MCF 10A (cell line): ENCODE measurements around the gene PPM1J. TPM values are rescaled to one million over a fixed set of nuclear protein-coding genes. Genes with fewer than 3 reads are reported as not detected.

Source experiments
- BruUV-seq: library from RNA; stranded (reverse); fragments of 400-500 nt; replicated peaks from 2 replicates; lab custom pipeline; 2021; lab: Mats Ljungman, UMichigan
- CTCF ChIA-PET: fragments of 300-600 bp; sonication (Branson Sonifier 250); formaldehyde crosslinking; extraction: SDS; loops from one replicate; lab custom pipeline; 2021; ENCODE audit warnings: antibody characterized with exemption, inconsistent platforms; lab: Yijun Ruan, JAX
- POLR2A ChIA-PET: fragments of 300-600, 350-650 bp; sonication (Branson Sonifier 250); formaldehyde crosslinking; extraction: SDS; loops from one replicate; lab custom pipeline; 2020; ENCODE audit warnings: antibody characterized with exemption, inconsistent platforms; lab: Yijun Ruan, JAX
- DNase-seq: peaks from one replicate; pipeline ENCODE4 v3.0.0-alpha.2; 2018; ENCODE audit not compliant: unreplicated experiment
- H3K27ac Mint-ChIP-seq: one replicate; pipeline ENCODE4 v1.8.0; 2022; ENCODE audit warnings: mild to moderate bottlenecking, low read depth, mixed read lengths; ENCODE audit not compliant: unreplicated experiment
- H3K27me3 Mint-ChIP-seq: one replicate; pipeline ENCODE4 v1.8.0; 2022; ENCODE audit warnings: mixed read lengths; ENCODE audit not compliant: insufficient read depth, unreplicated experiment
- H3K36me3 Mint-ChIP-seq: one replicate; pipeline ENCODE4 v1.8.0; 2022; ENCODE audit warnings: mild to moderate bottlenecking, moderate library complexity, mixed read lengths; ENCODE audit not compliant: insufficient read depth, unreplicated experiment
- H3K4me1 Mint-ChIP-seq: one replicate; pipeline ENCODE4 v1.8.0; 2022; ENCODE audit warnings: mixed read lengths; ENCODE audit not compliant: insufficient read depth, unreplicated experiment
- H3K4me3 Mint-ChIP-seq: one replicate; pipeline ENCODE4 v1.8.0; 2022; ENCODE audit warnings: mild to moderate bottlenecking, moderate library complexity, mixed read lengths; ENCODE audit not compliant: unreplicated experiment
- H3K9me3 Mint-ChIP-seq: one replicate; pipeline ENCODE4 v1.8.0; 2022; ENCODE audit warnings: mixed read lengths; ENCODE audit not compliant: unreplicated experiment
- intact Hi-C: fragments of 100-400 bp; cut with micrococcal nuclease; formaldehyde crosslinking; loops from 2 replicates; pipeline ENCODE4 v1.14.1; 2022
- total RNA-seq: library from RNA; stranded (reverse); gene quantifications from 2 replicates; pipeline ENCODE4 v1.2.3, GENCODE V29; 2022
- TF ChIP-seq, protein P1 (sequence below): fragments of 200-600 bp; IDR thresholded peaks from one replicate; pipeline ENCODE4 v1.8.0; 2022; ENCODE audit warnings: antibody characterized with exemption, mild to moderate bottlenecking; ENCODE audit not compliant: unreplicated experiment

PPM1J gene
- total RNA-seq, 1 experiment from 2014 or later, result 1.5 TPM

DNA sequence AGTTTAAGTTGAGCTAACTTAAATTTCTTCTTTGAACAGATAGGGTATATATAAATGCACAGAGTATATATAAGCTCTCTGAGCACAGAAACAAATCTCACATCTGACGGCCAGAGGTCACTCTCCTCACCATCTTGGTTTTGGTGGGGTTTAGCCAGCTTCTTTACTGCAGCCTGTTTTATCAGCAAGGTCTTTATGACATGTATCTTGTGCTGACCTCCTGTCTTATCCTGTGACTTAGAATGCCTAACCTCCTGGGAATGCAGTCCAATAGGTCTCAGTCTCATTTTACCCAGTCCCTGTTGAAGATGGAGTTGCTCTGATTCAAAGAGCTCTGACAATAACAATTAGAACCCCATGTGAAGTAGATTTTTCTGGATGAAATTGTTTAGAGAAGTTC, 42.3 kb downstream of the PPM1J start:
- intact Hi-C loops, result loop anchor here (1.0 to 2.0 kb wide), 2 partner anchors 53 to 282 kb away; no protein-coding TSS in a partner anchor
- peaks cover 54% of the 10 kb centered on the region for H3K36me3 Mint-ChIP-seq
- no peak for DNase-seq
- H3K4me1 Mint-ChIP-seq, result peaks cover 23% of the 10 kb centered on the region
- POLR2A ChIA-PET, result interaction anchor here (0.9 to 6.3 kb wide), 16 partner anchors 8 to 282 kb away, joined by 3 to 85 read pairs (median 20); partner anchors contain the start of genes CAPZA1, RHOC and ST7L
- peak overlapping the region; percentile 99 for H3K4me3 Mint-ChIP-seq
- no peaks in the 10 kb centered on the region for H3K9me3 Mint-ChIP-seq
- no peaks in the 10 kb centered on the region for H3K27me3 Mint-ChIP-seq
- no TSS peak for BruUV-seq
- CTCF ChIA-PET, result interaction anchor here (0.6 to 4.9 kb wide), 20 partner anchors 9 to 300 kb away, joined by 3 to 34 read pairs (median 4); partner anchors contain the start of gene PPM1J
- H3K27ac Mint-ChIP-seq, result no peak overlapping the region
- TF ChIP-seq, protein P1, sequence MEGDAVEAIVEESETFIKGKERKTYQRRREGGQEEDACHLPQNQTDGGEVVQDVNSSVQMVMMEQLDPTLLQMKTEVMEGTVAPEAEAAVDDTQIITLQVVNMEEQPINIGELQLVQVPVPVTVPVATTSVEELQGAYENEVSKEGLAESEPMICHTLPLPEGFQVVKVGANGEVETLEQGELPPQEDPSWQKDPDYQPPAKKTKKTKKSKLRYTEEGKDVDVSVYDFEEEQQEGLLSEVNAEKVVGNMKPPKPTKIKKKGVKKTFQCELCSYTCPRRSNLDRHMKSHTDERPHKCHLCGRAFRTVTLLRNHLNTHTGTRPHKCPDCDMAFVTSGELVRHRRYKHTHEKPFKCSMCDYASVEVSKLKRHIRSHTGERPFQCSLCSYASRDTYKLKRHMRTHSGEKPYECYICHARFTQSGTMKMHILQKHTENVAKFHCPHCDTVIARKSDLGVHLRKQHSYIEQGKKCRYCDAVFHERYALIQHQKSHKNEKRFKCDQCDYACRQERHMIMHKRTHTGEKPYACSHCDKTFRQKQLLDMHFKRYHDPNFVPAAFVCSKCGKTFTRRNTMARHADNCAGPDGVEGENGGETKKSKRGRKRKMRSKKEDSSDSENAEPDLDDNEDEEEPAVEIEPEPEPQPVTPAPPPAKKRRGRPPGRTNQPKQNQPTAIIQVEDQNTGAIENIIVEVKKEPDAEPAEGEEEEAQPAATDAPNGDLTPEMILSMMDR, result no peak

DNA sequence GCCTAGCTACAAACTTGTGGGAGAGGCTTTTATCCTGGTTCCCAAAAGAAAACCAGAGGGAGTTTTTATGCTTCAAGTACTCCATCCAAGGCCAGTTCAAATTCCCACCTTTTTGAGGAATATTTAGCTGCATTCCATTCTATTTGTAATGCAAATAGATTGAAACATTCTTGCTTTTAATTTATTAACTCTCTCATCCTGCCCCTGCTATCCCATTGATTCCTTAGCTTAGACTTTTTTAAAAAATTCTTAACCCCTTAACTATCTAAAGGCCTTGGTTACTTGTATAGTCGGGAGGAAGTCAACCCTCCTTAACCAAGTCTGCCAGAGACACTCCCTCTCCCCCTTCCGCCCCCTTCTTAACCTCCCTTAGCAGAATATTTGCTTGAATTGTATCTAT, 43.1 kb downstream of the PPM1J start:
- ChIA-PET CTCF (interaction anchor here (1.2 to 4.9 kb wide), 7 partner anchors 8 to 281 kb away, joined by 3 to 34 read pairs (median 11); no protein-coding TSS in a partner anchor), POLR2A (interaction anchor here (1.0 to 6.3 kb wide), 10 partner anchors 11 to 274 kb away, joined by 3 to 85 read pairs (median 26); partner anchors contain the start of genes CAPZA1, RHOC and ST7L)
- no TSS peak for BruUV-seq
- H3K9me3 Mint-ChIP-seq, result no peaks in the 10 kb centered on the region
- TF ChIP-seq, protein P1, result no peak
- H3K27ac Mint-ChIP-seq, result no peak overlapping the region
- no peaks in the 10 kb centered on the region for H3K27me3 Mint-ChIP-seq
- no peak for DNase-seq
- H3K4me1 Mint-ChIP-seq, result peaks cover 23% of the 10 kb centered on the region
- intact Hi-C loops, result loop anchor here (2.0 kb wide), 1 partner anchor 281 kb away; no protein-coding TSS in a partner anchor
- H3K4me3 Mint-ChIP-seq, result no peak overlapping the region
- peaks cover 58% of the 10 kb centered on the region for H3K36me3 Mint-ChIP-seq

DNA sequence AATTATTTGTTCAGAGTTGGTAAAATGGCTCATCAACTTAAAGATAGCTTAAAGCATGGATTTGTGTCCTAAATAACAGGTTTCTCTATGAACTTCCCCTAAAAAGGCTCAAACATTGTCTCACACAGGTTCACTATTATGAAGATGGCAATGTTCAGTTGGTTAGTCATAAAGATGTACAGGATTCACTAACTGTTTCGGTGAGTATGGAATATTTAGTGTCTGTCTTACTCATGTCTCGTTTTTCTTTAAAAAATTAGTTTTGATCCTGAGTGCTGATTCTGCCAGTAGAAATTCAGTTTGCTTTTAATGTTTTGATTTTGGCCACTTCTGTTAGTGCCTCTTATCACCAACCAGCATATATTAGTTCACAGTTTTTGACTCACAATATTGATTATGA, 48.2 kb downstream of the PPM1J start:
- no peak for DNase-seq
- Mint-ChIP-seq H3K27ac (no peak overlapping the region), H3K4me3 (no peak overlapping the region), H3K9me3 (no peaks in the 10 kb centered on the region), H3K27me3 (no peaks in the 10 kb centered on the region), H3K36me3 (peaks cover 95% of the 10 kb centered on the region), H3K4me1 (no peaks in the 10 kb centered on the region)
- intact Hi-C loops, result no loop called here
- no TSS peak for BruUV-seq
- TF ChIP-seq, protein P1, result no peak
- POLR2A ChIA-PET, result interaction anchor here (0.5 kb wide), 1 partner anchor 26 kb away, joined by 3 read pairs; no protein-coding TSS in a partner anchor
- CTCF ChIA-PET, result no interaction called here

DNA sequence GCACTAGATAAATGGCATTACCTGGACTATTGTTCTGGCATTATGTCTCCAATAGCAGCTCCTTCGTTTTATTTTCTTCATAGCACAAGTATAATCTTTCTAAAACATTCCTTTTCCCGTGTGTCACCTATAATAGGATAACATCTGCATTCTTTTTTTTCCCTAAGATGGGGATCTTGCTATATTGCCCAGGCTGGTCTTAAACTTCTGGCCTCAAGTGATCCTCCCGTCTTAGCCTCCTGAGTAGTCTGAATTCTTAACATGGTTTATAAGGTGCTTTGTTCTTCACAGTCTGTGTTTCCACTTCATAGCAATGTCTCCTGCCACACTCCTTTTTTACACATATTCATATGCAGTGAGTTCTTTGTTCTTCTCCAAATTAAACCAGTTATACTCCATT, 49.3 kb downstream of the PPM1J start:
- intact Hi-C loops, result no loop called here
- CTCF ChIA-PET, result interaction anchor here (0.6 kb wide), 1 partner anchor 24 kb away, joined by 4 read pairs; no protein-coding TSS in a partner anchor
- no TSS peak for BruUV-seq

More for the DNA sequence above, 49.3 kb downstream of the PPM1J start:
- Mint-ChIP-seq H3K36me3 (peaks cover 95% of the 10 kb centered on the region), H3K4me1 (no peaks in the 10 kb centered on the region), H3K4me3 (no peak overlapping the region), H3K27ac (no peak overlapping the region), H3K27me3 (no peaks in the 10 kb centered on the region), H3K9me3 (no peaks in the 10 kb centered on the region)
- no peak for DNase-seq
- TF ChIP-seq, protein P1, result no peak
- POLR2A ChIA-PET, result interaction anchor here (2.9 kb wide), 1 partner anchor 9 kb away, joined by 23 read pairs; the partner anchor contains the start of gene MOV10

Other genes with a start within 250 kb of the PPM1J start
- 0.75 and 1.7 TPM in 2 replicates for gene WNT2B, start 206.4 kb downstream of the PPM1J start, total RNA-seq
- 25.5 and 29.1 TPM in 2 replicates for gene ST7L, start 96.2 kb downstream of the PPM1J start, total RNA-seq
- gene CAPZA1, start 95.5 kb downstream of the PPM1J start, total RNA-seq, result 150 and 174 TPM in 2 replicates
- 54.9 and 55.6 TPM in 2 replicates for gene MOV10, start 40.7 kb downstream of the PPM1J start, total RNA-seq
- 253 and 294 TPM in 2 replicates for gene RHOC, start 8.2 kb downstream of the PPM1J start, total RNA-seq
- gene SLC16A1, start 240.9 kb upstream of the PPM1J start, total RNA-seq, result 142 and 148 TPM in 2 replicates